ENCODE results near the gene TSPAN3.

The TSPAN3 gene

GRCh38 chr15:76996526-76997401 is 74.1 kb downstream of the TSPAN3 start:
- no peaks in the 10 kb centered on the region for H3K27me3 ChIP-seq (ENCODE audit: low read depth, low read length)
- peaks cover 0 to 21% of the 10 kb centered on the region in 2 donors for H3K4me1 ChIP-seq (ENCODE audit: control insufficient read depth in 1 of 2, insufficient read depth in 2 of 2, low read length in 2 of 2)
- peak overlapping the region; percentile 40 to 49 for H3K4me3 ChIP-seq (ENCODE audit: low read depth in 1 of 2, low read length in 2 of 2)
- no peaks in the 10 kb centered on the region for H3K9me3 ChIP-seq (ENCODE audit: control insufficient read depth in 1 of 2, low read length in 2 of 2)
- no peak overlapping the region for H3K27ac ChIP-seq (ENCODE audit: low read length)
- H3K36me3 ChIP-seq (ENCODE audit: control insufficient read depth in 1 of 2, insufficient read depth in 2 of 2, low read length in 2 of 2): no peaks in the 10 kb centered on the region

DNA sequence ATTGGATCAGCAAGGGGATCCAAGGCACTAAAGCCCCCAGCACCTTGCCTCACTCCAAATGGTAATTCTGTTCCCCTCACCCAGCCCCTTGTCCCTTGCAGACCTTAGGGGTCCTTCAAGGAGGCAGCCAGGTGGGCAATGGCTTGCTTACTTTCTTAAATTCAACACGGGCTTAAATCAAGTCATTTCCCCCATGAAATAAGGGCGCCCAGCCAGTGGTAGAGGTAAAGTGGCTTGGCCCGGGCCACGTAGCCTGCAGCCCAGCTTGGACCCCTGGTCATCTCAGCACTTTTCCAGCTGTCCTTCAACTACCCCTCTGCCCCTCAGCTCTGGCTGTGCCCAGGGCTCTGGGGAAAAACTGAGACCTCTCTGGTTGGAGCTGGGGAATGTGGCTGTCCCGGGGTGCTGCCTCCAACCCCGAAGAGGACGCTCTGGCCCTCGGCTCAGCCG is 74.8 kb downstream of the TSPAN3 start:
- Histone ChIP-seq H3K4me1 (ENCODE audit: control insufficient read depth in 1 of 2, insufficient read depth in 2 of 2, low read length in 2 of 2) (peaks cover 0 to 21% of the 10 kb centered on the region in 2 donors), H3K4me3 (ENCODE audit: low read depth in 1 of 2, low read length in 2 of 2) (peak overlapping the region; percentile 42 to 49)

DNA sequence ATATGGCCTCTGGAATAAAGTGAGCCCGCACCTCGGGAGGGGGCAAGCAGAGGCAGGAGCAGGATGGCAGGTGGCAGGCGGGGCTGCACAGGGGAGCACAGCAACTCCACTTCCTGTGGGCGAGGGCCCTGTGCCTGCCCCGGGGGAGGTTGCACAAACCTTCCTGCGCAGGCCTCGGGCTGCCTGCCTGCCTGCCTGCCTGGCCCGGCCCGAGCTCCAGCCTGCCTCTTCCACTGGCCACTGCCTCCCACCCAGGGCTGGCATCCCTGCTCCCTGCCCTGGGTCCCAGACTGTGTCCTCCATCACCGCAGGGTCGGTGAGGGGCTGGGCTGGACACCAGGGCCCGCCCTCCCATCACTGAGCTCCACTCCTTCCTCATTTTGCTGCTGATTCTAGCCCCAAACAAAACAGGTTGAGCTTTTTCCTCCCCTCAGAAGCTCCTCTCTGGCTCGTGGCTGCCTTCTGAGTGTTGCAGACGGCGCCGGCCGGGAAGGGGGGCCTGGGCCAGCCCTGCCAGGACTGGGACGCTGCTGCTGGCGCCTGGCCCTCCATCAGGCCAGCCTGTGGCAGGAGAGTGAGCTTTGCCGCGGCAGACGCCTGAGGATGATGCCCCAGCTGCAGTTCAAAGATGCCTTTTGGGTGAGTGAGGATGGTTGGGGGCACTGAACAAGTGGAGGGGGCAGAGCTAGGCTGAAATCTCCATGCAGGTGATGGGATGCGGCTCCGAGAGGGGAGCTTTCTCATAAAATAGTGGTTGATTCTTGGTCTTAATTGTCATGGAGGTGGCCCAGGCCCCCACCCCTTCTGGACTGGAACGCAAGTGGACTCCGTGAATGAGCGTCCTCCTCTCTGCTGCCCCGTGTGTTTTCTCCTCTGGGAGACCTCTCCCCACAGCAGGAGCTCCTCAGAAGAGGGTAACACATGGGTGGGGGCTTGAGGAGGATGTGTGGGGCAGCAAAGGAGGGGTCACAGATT is 75.7 kb downstream of the TSPAN3 start, which contains the start of gene PSTPIP1:
PSTPIP1 (plus strand) TSS at position 156 of the 975 bp plus-strand sequence; CDS start at position 604, 448 bp downstream.
- Histone ChIP-seq H3K4me3 (ENCODE audit: low read depth in 1 of 2, low read length in 2 of 2) (peak within 1 kb of the TSS; percentile 42 to 49), H3K36me3 (ENCODE audit: control insufficient read depth in 1 of 2, insufficient read depth in 2 of 2, low read length in 2 of 2) (no peaks in the 10 kb centered on the region), H3K27ac (ENCODE audit: low read length) (peak within 1 kb of the TSS; percentile 20), H3K9me3 (ENCODE audit: control insufficient read depth in 1 of 2, low read length in 2 of 2) (no peaks in the 10 kb centered on the region), H3K4me1 (ENCODE audit: control insufficient read depth in 1 of 2, insufficient read depth in 2 of 2, low read length in 2 of 2) (peaks cover 0 to 21% of the 10 kb centered on the region in 2 donors), H3K27me3 (ENCODE audit: low read depth, low read length) (no peaks in the 10 kb centered on the region)

More for the DNA sequence above, 74.8 kb downstream of the TSPAN3 start:
- Histone ChIP-seq H3K9me3 (ENCODE audit: control insufficient read depth in 1 of 2, low read length in 2 of 2) (no peaks in the 10 kb centered on the region), H3K27ac (ENCODE audit: low read length) (peak overlapping the region; percentile 20), H3K27me3 (ENCODE audit: low read depth, low read length) (no peaks in the 10 kb centered on the region), H3K36me3 (ENCODE audit: control insufficient read depth in 1 of 2, insufficient read depth in 2 of 2, low read length in 2 of 2) (no peaks in the 10 kb centered on the region)

- Histone ChIP-seq H3K27me3 (ENCODE audit: low read depth, low read length) (no peaks in the 10 kb centered on the region), H3K4me1 (ENCODE audit: control insufficient read depth in 1 of 2, insufficient read depth in 2 of 2, low read length in 2 of 2) (peaks cover 0 to 21% of the 10 kb centered on the region in 2 donors), H3K27ac (ENCODE audit: low read length) (no peak overlapping the region), H3K9me3 (ENCODE audit: control insufficient read depth in 1 of 2, low read length in 2 of 2) (no peaks in the 10 kb centered on the region), H3K4me3 (ENCODE audit: low read depth in 1 of 2, low read length in 2 of 2) (no peak overlapping the region), H3K36me3 (ENCODE audit: control insufficient read depth in 1 of 2, insufficient read depth in 2 of 2, low read length in 2 of 2) (no peaks in the 10 kb centered on the region)
These were observed 76.4 kb downstream of the TSPAN3 start for GRCh38 chr15:76994496-76994895.

DNA sequence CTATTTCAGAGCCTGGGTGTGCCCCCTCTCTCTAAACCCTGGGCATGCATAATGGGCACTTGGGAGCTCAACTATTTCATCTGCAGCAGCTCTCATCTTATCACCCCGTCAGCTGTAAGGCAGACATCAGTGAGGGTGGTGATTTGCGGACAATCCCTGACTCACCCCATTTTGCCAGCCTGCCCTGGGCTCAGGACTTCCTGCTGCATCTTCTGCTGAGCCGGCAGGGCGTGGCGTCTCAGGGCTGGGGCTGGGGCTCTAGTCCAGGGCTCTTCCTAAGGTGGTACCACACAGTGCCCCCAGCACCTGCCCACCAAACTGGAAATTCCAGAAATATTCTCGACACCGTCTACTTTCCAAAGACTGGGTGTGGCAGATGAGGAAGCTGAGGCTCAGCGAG is 76.9 kb downstream of the TSPAN3 start:
- Histone ChIP-seq H3K27ac (ENCODE audit: low read length) (no peak overlapping the region), H3K4me1 (ENCODE audit: control insufficient read depth in 1 of 2, insufficient read depth in 2 of 2, low read length in 2 of 2) (peaks cover 0 to 21% of the 10 kb centered on the region in 2 donors)

GRCh38 chr15:76993114-76993725 is 77.7 kb downstream of the TSPAN3 start:
- no peaks in the 10 kb centered on the region for H3K36me3 ChIP-seq (ENCODE audit: control insufficient read depth in 1 of 2, insufficient read depth in 2 of 2, low read length in 2 of 2)
- no peak overlapping the region for H3K27ac ChIP-seq (ENCODE audit: low read length)
- H3K4me3 ChIP-seq (ENCODE audit: low read depth in 1 of 2, low read length in 2 of 2): no peak overlapping the region
- no peaks in the 10 kb centered on the region for H3K9me3 ChIP-seq (ENCODE audit: control insufficient read depth in 1 of 2, low read length in 2 of 2)
- peaks cover 0 to 21% of the 10 kb centered on the region in 2 donors for H3K4me1 ChIP-seq (ENCODE audit: control insufficient read depth in 1 of 2, insufficient read depth in 2 of 2, low read length in 2 of 2)
- H3K27me3 ChIP-seq (ENCODE audit: low read depth, low read length): no peaks in the 10 kb centered on the region

More for the DNA sequence above, 76.9 kb downstream of the TSPAN3 start:
- H3K27me3 ChIP-seq (ENCODE audit: low read depth, low read length): no peaks in the 10 kb centered on the region
- H3K4me3 ChIP-seq (ENCODE audit: low read depth in 1 of 2, low read length in 2 of 2): no peak overlapping the region
- H3K36me3 ChIP-seq (ENCODE audit: control insufficient read depth in 1 of 2, insufficient read depth in 2 of 2, low read length in 2 of 2): no peaks in the 10 kb centered on the region
- H3K9me3 ChIP-seq (ENCODE audit: control insufficient read depth in 1 of 2, low read length in 2 of 2): no peaks in the 10 kb centered on the region

GRCh38 chr15:76991741-76992645 is 78.9 kb downstream of the TSPAN3 start:
- Histone ChIP-seq H3K27me3 (ENCODE audit: low read depth, low read length) (no peaks in the 10 kb centered on the region), H3K4me1 (ENCODE audit: control insufficient read depth in 1 of 2, insufficient read depth in 2 of 2, low read length in 2 of 2) (peaks cover 0 to 20% of the 10 kb centered on the region in 2 donors), H3K9me3 (ENCODE audit: control insufficient read depth in 1 of 2, low read length in 2 of 2) (no peaks in the 10 kb centered on the region), H3K27ac (ENCODE audit: low read length) (no peak overlapping the region), H3K36me3 (ENCODE audit: control insufficient read depth in 1 of 2, insufficient read depth in 2 of 2, low read length in 2 of 2) (no peaks in the 10 kb centered on the region), H3K4me3 (ENCODE audit: low read depth in 1 of 2, low read length in 2 of 2) (no peak overlapping the region)

All from muscle layer of duodenum (tissue), 2 donors.